Measurements from ENCODE around the gene BHLHE41.

BHLHE41 gene

GRCh38 chr12:26090836-26091510, 33.9 kb downstream of the BHLHE41 start:
- DNase-seq, result no peak

GRCh38 chr12:26088998-26089397, 35.8 kb downstream of the BHLHE41 start:
- no peak for DNase-seq

- DNase-seq, result no peak
These were observed 37.9 kb downstream of the BHLHE41 start for GRCh38 chr12:26086936-26087335.

- no peak for DNase-seq
These were observed 43.9 kb downstream of the BHLHE41 start for GRCh38 chr12:26080911-26081310.

- no peak for DNase-seq
These were observed 46.7 kb downstream of the BHLHE41 start for GRCh38 chr12:26077915-26078702.

Measured in amygdala (tissue), 56 donors.